K562 (cell line): Measurements from ENCODE around the gene HCAR2. TPM values are rescaled to one million over a fixed set of nuclear protein-coding genes. Genes with fewer than 3 reads are reported as not detected.

Experiments used
- ATF1 ChIP-seq, 2 experiments: fragments of 450-650 bp in 1 of 2; IDR thresholded peaks; 2 replicates each; pipeline ENCODE4 v1.6.1; 2016; ENCODE audit warnings: missing compliant biosample characterization in 1 of 2, missing genetic modification characterization in 1 of 2
- C11orf30 ChIP-seq: fragments of 450-650 bp; IDR thresholded peaks from 2 replicates; pipeline ENCODE4 v1.6.1; 2016; ENCODE audit warnings: low read depth, mild to moderate bottlenecking
- CCNT2 ChIP-seq: IDR thresholded peaks from 2 replicates; pipeline ENCODE4 v1.6.1; 2011; ENCODE audit warnings: borderline replicate concordance, low read depth, mild to moderate bottlenecking, moderate library complexity, mixed read lengths, low read length; ENCODE audit not compliant: insufficient read length; ENCODE audit errors: extremely low read depth
- CREB1 ChIP-seq, 2 experiments: sonication (generic) in 1 of 2; formaldehyde crosslinking in 1 of 2; IDR thresholded peaks; 2 replicates each; pipeline versions ENCODE4 v1.6.1 to v1.8.0; 2012 to 2022; ENCODE audit warnings: inconsistent platforms in 1 of 2, mild to moderate bottlenecking in 1 of 2, missing genetic modification reagents in 1 of 2, moderate library complexity in 1 of 2
- CREM ChIP-seq: IDR thresholded peaks from 2 replicates; pipeline ENCODE4 v1.6.1; 2014; ENCODE audit warnings: antibody characterized with exemption, low read depth
- GABPB1 ChIP-seq: sonication (generic); formaldehyde crosslinking; IDR thresholded peaks from 2 replicates; pipeline ENCODE4 v1.8.0; 2022; ENCODE audit warnings: mild to moderate bottlenecking, missing genetic modification reagents
- KDM4B ChIP-seq, 2 experiments: fragments of 450-650 bp in 1 of 2; sonication (generic) in 1 of 2; IDR thresholded peaks; 2 replicates each; pipeline ENCODE4 v1.6.1; 2016 to 2017; ENCODE audit warnings: borderline replicate concordance in 2 of 2, antibody characterized with exemption in 1 of 2, low read depth in 1 of 2, mild to moderate bottlenecking in 1 of 2
- KLF13 ChIP-seq: fragments of 450-650 bp; IDR thresholded peaks from 2 replicates; pipeline ENCODE4 v1.6.1; 2016; ENCODE audit warnings: missing genetic modification characterization, low read depth, mild to moderate bottlenecking, missing compliant biosample characterization, moderate library complexity, borderline replicate concordance
- MIER1 ChIP-seq: fragments of 450-650 bp; IDR thresholded peaks from 2 replicates; pipeline ENCODE4 v1.6.1; 2016; ENCODE audit warnings: antibody characterized with exemption, mild to moderate bottlenecking, low read depth
- MXI1 ChIP-seq: IDR thresholded peaks from 2 replicates; pipeline ENCODE4 v1.6.1; 2011; ENCODE audit warnings: low read depth, mild to moderate bottlenecking, improper control_type of control experiment, low read length
- POLR2A ChIP-seq: fragments of 450-650 bp; conservative IDR thresholded peaks from 2 replicates; pipeline ENCODE4 v1.6.1; 2016
- POU5F1 ChIP-seq: fragments of 150-350 bp; IDR thresholded peaks from 2 replicates; pipeline ENCODE4 v1.6.1; 2014; ENCODE audit warnings: borderline replicate concordance, low read length, low read depth, mild to moderate bottlenecking; ENCODE audit not compliant: partially characterized antibody
- RBM14 ChIP-seq: fragments of 200-400 bp; formaldehyde crosslinking; IDR thresholded peaks from 2 replicates; pipeline ENCODE4 v1.6.1; 2018; ENCODE audit warnings: low read depth, mild to moderate bottlenecking, low read length, moderate library complexity, borderline replicate concordance; ENCODE audit not compliant: insufficient read depth
- SRF ChIP-seq, 2 experiments: fragments of 250-450, 450-650 bp in 1 of 2; sonication (Bioruptor Pico) in 1 of 2; sonication (generic) in 1 of 2; formaldehyde crosslinking; IDR thresholded peaks; 2 replicates each; pipeline versions ENCODE4 v1.5.0 to v1.5.1; 2020 to 2022; ENCODE audit warnings: mild to moderate bottlenecking in 1 of 2, missing genetic modification reagents in 1 of 2
- STAG1 ChIP-seq: sonication (generic); formaldehyde crosslinking; IDR thresholded peaks from 2 replicates; pipeline ENCODE4 v1.5.0; 2020; ENCODE audit warnings: missing genetic modification reagents, borderline replicate concordance
- TAF9B ChIP-seq: fragments of 450-650 bp; IDR thresholded peaks from 2 replicates; pipeline ENCODE4 v1.6.1; 2018; ENCODE audit warnings: mild to moderate bottlenecking; ENCODE audit not compliant: partially characterized antibody
- ZNF12 ChIP-seq: sonication (generic); formaldehyde crosslinking; IDR thresholded peaks from 2 replicates; pipeline ENCODE4 v1.4.0; 2020; ENCODE audit warnings: mild to moderate bottlenecking, missing genetic modification reagents
- polyA plus RNA-seq, 8 experiments: library from polyadenylated mRNA; depleted of rRNA in 4 of 8; stranded (reverse) in 5 of 8; unstranded in 3 of 8; fragments of >200 nt; fragmentation: Nextera tagmentation in 2 of 8; fragmentation: Illumina TruSeq in 1 of 8; extraction: Ambion mirVana in 2 of 8; extraction: Trizol in 1 of 8; gene quantifications; 2 replicates each; pipeline versions ENCODE4 v1.2.1 to v1.2.3, GENCODE V29; 2011 to 2014; ENCODE audit warnings: inconsistent platforms in 1 of 8, missing spikeins in 1 of 8
- total RNA-seq, 7 experiments: library from RNA; depleted of rRNA in 6 of 7; stranded (reverse); fragments of >200 nt in 6 of 7; fragmentation: Illumina TruSeq in 2 of 7; extraction: Trizol in 2 of 7; gene quantifications; 2 replicates each; pipeline versions ENCODE4 v1.2.1 to v1.2.3, GENCODE V29; 2011 to 2021; ENCODE audit warnings: low replicate concordance in 1 of 7
- TF ChIP-seq, protein P1 (sequence below): fragments of 250-450 bp; sonication (Bioruptor Pico); IDR thresholded peaks from 2 replicates; pipeline ENCODE4 v1.8.0; 2021; ENCODE audit warnings: moderate library complexity, mild to moderate bottlenecking, inconsistent platforms
- TF ChIP-seq, protein P2 (sequence below): sonication (generic); formaldehyde crosslinking; IDR thresholded peaks from 2 replicates; pipeline ENCODE4 v1.8.0; 2023; ENCODE audit warnings: mild to moderate bottlenecking, missing genetic modification reagents

The HCAR2 gene
- total and polyA plus RNA-seq, 9 of the 15 experiments (the other 6 are each of a cell fraction or from before 2014, with no cell fraction given): not detected

DNA sequence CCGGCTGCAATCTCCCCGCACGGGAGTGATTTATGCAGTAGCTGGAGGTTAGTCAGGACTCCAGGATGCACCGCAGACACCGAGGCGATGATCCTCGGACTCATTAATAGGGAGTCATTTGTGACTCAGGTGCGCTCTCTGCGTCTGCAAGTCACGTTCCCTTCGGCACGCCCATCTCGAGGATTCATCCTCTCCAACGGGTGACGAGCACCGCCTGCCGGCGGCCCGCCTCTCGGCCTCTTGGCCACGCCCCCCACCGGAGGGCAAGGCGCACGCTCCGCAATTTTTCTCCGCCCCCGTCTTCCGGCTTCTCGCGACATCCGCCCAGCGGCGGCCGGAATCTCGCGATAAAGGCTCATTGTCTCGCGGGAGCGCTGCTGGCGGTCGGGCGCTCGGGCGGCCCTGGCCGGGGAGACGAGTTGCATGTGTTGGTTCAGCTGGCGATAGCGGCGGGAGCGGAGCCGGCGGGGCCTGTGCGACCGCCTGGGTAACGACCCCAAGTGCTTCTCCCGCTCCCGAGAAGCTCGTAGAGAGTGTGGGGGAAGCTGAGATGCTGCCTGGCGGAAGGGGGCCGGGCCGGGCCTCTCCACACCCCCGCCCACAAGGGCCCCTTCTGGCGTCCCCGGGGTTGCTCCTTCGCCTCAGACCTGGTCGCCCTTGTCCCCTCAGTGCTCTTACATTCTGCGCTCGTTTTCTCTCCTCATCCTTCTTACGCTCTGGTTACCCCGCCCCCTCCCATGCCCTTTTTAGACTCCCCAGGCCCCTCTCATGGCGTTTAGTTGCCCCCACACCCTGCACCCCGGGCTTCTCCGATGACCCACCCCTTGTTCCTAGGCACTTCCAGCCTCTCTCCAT is 49.5 kb upstream of the HCAR2 start, which contains the start of gene DENR (continued):
- TF ChIP-seq, protein P1, sequence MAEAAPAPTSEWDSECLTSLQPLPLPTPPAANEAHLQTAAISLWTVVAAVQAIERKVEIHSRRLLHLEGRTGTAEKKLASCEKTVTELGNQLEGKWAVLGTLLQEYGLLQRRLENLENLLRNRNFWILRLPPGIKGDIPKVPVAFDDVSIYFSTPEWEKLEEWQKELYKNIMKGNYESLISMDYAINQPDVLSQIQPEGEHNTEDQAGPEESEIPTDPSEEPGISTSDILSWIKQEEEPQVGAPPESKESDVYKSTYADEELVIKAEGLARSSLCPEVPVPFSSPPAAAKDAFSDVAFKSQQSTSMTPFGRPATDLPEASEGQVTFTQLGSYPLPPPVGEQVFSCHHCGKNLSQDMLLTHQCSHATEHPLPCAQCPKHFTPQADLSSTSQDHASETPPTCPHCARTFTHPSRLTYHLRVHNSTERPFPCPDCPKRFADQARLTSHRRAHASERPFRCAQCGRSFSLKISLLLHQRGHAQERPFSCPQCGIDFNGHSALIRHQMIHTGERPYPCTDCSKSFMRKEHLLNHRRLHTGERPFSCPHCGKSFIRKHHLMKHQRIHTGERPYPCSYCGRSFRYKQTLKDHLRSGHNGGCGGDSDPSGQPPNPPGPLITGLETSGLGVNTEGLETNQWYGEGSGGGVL (CRISPR knock-in tag): no peak
- TF ChIP-seq POLR2A (peak; percentile 97), CCNT2 (peak; percentile 90), C11orf30 (peak; percentile 75), CREM (peak; percentile 78), RBM14 (0 out of 2 replicates have a peak, but pooled peaks have one; percentile 35), ATF1 (CRISPR knock-in tag; IDR thresholded peaks at IDR 0.05) (no peak), ATF1 (tag; IDR thresholded peaks at IDR 0.05) (peak; percentile 69), KLF13 (peak; percentile 100), TAF9B (peak; percentile 78), CREB1 (IDR thresholded peaks at IDR 0.05) (peak; percentile 64), CREB1 (CRISPR knock-in tag; IDR thresholded peaks at IDR 0.05) (peak; percentile 79), POU5F1 (peak; percentile 17), ZNF12 (0 out of 2 replicates have a peak, but pooled peaks have one; percentile 29), STAG1 (CRISPR knock-in tag) (peak; percentile 47; the same call in 1 of the 2 replicates), MIER1 (no peak), GABPB1 (CRISPR knock-in tag) (peak; percentile 82), MXI1 (peak; percentile 87), SRF (CRISPR knock-in tag; IDR thresholded peaks at IDR 0.05) (peak in 1 of 2 experiments; percentile 56; a peak in 1 of 4 replicates), KDM4B (IDR thresholded peaks at IDR 0.05; ENCODE audit: borderline replicate concordance in 2 of 2, low read depth in 1 of 2) (peak in 1 of 2 experiments; percentile 75; a peak in 1 of 4 replicates)
- TF ChIP-seq, protein P2, sequence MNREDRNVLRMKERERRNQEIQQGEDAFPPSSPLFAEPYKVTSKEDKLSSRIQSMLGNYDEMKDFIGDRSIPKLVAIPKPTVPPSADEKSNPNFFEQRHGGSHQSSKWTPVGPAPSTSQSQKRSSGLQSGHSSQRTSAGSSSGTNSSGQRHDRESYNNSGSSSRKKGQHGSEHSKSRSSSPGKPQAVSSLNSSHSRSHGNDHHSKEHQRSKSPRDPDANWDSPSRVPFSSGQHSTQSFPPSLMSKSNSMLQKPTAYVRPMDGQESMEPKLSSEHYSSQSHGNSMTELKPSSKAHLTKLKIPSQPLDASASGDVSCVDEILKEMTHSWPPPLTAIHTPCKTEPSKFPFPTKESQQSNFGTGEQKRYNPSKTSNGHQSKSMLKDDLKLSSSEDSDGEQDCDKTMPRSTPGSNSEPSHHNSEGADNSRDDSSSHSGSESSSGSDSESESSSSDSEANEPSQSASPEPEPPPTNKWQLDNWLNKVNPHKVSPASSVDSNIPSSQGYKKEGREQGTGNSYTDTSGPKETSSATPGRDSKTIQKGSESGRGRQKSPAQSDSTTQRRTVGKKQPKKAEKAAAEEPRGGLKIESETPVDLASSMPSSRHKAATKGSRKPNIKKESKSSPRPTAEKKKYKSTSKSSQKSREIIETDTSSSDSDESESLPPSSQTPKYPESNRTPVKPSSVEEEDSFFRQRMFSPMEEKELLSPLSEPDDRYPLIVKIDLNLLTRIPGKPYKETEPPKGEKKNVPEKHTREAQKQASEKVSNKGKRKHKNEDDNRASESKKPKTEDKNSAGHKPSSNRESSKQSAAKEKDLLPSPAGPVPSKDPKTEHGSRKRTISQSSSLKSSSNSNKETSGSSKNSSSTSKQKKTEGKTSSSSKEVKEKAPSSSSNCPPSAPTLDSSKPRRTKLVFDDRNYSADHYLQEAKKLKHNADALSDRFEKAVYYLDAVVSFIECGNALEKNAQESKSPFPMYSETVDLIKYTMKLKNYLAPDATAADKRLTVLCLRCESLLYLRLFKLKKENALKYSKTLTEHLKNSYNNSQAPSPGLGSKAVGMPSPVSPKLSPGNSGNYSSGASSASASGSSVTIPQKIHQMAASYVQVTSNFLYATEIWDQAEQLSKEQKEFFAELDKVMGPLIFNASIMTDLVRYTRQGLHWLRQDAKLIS (CRISPR knock-in tag): peak; percentile 77; the same call in 1 of the 2 replicates
